ENCODE data around the gene ELF4.
"Not testable (repeated sequence)": the region's sequence is repeated elsewhere in the genome, so short reads cannot be mapped to it uniquely, and the experiment has no call there.

Gene ELF4

DNA sequence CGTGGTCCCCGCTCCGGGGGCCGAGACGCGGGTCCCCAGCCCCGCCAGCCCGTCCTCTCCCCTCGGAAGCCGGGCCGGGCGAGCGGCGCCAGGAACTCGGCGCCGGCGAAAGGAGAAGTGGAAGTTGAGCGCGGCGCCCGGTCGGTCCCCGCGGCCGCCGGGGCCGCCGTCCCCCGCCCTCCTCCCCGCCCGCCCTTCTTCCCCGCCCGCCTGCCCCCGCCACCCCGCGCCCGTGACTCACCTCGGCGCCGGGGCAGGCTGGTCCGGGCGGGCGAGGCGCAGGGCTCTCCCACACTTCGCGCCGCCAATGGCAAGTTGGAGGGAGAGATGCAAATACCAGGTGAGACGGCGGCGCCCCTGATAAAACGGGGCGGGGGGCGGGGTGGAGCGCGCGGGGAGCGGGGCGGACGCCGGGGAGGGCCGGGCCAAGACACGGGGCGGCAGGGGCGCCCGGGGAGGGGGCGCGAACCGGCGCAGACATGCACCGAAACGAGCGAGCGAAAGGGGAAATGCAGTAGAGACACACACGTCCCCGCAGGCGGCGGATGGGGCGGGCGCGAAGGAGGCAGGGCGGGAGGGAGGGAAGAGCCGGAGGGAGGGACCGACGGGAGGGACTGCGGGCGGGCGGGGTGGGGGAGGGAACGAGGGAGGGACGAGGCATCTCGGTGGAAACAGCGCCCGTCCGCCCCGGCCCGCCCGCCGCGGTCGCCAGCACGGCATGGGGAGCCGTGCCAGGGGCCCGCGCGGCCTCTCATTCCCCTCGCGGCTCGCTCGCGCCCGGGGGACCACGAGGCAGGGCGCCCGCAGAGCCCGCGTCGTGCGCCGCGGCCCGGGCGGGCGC is at the start of gene ELF4:
ELF4 (minus strand) TSS at position 119 of the 841 bp plus-strand sequence. CDS start 29,167 bp downstream, outside the sequence.
- peak; percentile 15 for DNase-seq

DNA sequence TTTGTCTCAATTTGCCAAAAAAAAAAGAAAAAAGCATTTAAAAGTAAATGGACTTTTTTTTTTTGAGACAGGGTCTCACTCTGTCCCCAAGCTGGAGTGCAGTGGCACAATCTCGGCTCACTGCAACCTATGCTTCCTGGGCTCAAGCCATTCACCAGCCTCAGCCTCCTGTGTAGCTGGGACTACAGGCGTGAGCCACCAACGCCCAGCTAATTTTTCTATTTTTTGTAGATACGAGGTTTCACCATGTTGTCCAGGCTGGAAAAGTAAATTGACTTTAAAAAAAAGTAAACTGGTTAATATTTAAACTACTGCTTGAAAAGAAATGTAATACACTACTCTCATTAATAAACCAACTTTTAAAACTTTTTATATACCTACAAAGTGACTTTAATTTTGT is 49.5 kb upstream of the ELF4 start:
- no peak for DNase-seq

DNA sequence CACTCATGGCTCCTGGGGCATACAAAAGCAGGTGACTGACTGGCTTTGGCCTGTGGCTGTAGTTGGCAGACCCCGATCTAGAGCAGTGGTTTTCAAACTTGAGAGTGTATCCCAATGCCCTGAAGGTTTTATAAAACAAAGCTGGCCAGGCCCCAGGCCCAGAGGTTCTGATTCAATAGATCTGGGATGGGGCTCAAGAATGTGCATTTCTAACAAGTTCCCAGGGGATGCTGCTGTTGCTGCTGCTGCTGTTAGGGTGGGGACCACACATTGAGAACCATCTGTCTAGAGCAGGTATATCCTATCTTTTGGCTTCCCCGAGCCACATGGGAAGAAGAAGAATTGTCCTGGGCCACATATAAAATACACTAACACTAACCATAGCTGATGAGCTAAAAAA is 48.0 kb upstream of the ELF4 start:
- DNase-seq = no peak

GRCh38 chrX:130155564-130155963 is 45.3 kb upstream of the ELF4 start:
- DNase-seq = no peak

- DNase-seq = no peak
Measured at GRCh38 chrX:130147631-130148030, 37.3 kb upstream of the ELF4 start.

GRCh38 chrX:130145123-130145522 is 34.8 kb upstream of the ELF4 start:
- no peak for DNase-seq

- no peak for DNase-seq
Measured at GRCh38 chrX:130144509-130144908, 34.2 kb upstream of the ELF4 start.

GRCh38 chrX:130139474-130140201 is 29.3 kb upstream of the ELF4 start:
- no peak for DNase-seq

GRCh38 chrX:130136961-130137360 is 26.7 kb upstream of the ELF4 start:
- no peak for DNase-seq

GRCh38 chrX:130136496-130136895 is 26.2 kb upstream of the ELF4 start:
- no peak for DNase-seq

DNA sequence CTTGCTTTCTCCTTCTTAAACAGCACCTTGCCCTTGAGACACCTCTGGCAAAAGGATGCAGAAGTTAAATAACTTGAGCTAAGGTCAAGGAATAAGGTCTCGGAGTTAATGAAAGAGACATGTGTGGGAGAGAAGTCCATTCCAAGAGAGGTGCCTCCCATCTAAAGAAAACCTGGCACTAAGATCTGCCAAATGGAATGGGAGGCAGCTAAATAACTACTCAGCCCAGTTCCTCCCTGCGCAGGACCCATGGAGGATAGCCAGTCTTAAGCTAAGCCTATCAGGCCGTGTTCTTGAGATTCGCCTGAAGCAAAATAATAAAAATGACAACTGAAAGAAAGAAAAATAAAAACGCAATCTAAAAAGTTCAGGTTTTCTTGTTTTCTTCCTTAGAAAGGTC is 20.7 kb upstream of the ELF4 start:
- DNase-seq = no peak

GRCh38 chrX:130125091-130125874 is 15.0 kb upstream of the ELF4 start:
- no peak for DNase-seq

- DNase-seq = no peak
Measured at GRCh38 chrX:130124577-130124976, 14.3 kb upstream of the ELF4 start.

- DNase-seq = no peak
Measured at GRCh38 chrX:130121505-130121800, 11.2 kb upstream of the ELF4 start.

DNA sequence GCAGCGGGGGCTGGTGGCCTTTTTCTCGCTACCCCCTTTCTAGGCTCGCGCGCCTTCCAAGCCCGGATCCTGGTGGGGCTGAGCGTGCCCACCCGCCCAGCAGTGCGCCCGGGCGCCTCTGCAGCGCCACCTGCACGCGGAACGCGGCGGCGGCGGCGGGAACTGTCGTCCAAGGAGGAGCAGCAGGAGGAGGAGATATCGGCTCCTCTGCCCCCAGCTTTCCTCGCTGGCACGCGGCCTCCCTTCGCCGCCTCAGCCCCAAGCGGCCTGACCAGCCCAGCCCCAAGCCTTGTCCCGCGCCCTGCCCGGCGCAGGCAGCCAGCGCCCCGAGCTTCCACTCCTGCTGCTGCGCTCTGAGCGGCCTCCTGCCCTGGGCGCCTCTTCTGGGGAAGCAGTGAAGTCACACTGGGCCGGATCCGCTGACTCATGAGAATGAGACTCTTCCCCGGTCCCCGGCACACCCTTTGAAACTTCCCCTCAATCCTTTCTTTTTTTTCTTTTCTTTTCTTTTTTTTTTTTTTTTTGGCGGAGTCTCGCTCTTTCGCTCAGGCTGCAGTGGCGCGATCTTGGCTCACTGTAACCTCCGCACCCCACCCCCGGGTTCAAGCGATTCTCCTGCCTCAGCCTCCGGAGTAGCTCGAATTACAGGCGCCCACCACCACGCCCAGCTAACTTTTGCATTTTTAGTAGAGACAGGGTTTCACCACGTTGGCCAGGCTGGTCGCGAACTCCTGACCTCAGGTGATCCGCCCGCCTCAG is 10.6 kb upstream of the ELF4 start:
- DNase-seq = no peak

DNA sequence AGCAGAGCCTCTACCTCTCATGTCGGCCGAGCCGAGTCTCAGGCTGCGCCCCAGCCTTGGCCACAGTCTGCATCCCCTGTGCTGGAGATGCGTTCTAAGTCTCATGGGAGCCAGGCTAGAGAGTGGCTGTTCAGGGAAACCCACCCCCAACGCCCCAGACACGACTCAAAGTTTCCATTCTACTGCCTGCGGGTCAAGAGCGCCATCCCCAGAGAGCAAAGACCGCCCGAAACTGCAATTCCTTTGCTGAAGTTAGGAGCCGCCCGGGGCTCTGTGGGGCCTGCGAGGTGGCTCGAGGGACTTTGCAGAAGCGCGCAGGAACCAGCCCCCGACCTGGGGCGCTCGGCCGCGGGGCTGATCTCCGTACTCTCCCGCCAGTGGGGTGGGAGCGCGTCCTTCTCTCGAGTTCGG is 10.0 kb upstream of the ELF4 start:
- no peak for DNase-seq

- DNase-seq = no peak
Measured at GRCh38 chrX:130119312-130119898, 9.1 kb upstream of the ELF4 start.

DNA sequence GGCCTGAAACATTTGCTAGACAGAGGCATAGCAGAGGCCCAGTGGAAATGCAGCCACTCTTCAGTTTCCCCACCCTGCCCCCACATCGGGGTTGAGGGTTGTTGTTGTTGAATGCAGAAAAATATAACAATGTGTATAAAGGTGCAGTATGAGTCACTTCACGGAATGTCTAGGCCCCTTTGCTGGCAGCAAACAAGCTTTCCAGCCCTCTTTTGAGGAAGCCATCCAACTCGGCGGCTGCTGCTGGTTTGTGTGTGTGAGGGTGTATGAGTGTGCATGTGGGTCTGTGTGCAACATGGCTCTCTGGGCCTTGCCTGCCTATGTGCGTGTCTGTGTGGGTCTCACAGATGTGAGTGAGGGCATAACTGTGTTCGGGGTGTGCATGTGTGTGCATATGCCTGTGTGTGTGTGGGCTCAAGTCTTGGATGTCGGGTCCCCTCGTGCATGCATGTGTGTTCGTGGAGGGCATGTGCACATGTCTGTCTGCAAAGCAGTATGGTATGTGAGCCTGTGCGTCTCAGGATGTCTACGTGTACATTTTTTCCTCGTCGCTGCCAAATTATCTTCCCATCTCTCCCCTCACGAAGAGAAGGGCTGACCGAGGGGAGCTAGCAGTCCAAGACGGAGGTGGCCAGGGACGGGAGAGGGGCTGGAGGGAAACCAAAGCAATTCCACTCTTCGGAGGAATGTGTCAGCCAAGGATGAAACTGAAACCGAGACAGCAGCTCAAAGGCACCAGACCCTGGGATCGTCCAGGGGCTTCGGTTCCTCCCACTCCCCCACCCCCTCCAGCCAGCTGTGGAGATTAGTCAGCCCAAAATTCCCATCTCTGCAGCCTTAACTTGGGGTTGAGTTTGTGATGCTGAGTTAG is 8.4 kb upstream of the ELF4 start:
- no peak for DNase-seq

GRCh38 chrX:130117166-130117565 is 6.9 kb upstream of the ELF4 start:
- DNase-seq = no peak

DNA sequence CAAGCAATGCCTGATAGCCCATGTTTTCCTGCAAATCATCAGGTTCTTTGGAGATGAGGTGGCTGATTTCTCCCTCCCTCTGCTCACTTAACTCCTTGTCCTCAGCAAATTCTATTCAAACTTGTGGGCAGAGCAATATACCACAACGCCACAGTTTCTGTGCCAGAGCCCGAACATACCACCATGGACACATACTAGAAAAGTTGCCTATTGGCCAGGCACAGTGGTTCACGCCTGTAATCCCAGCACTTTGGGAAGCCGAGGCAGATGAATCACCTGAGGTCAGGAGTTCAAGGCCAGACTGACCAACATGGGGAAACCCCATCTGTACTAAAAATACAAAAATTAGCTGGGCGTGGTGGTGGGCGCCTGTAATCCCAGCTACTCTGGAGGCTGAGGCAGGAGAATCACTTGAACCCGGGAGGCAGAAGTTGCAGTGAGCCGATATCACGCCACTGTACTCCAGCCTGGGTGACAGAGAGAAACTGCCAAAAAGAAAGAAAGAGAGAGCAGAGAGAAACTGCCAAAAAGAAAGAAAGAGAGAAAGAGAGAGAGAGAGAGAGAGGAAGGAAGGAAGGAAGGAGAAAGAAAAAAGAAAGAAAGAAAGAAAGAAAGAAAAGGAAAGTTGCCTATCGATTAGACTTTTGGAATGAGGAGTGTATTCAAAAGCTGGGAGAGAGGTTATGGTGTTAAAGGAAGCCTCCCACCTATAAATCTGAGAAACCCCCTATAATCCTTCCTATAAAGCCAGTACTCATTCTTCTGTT is 5.0 kb upstream of the ELF4 start:
- not testable (repeated sequence) for DNase-seq

DNA sequence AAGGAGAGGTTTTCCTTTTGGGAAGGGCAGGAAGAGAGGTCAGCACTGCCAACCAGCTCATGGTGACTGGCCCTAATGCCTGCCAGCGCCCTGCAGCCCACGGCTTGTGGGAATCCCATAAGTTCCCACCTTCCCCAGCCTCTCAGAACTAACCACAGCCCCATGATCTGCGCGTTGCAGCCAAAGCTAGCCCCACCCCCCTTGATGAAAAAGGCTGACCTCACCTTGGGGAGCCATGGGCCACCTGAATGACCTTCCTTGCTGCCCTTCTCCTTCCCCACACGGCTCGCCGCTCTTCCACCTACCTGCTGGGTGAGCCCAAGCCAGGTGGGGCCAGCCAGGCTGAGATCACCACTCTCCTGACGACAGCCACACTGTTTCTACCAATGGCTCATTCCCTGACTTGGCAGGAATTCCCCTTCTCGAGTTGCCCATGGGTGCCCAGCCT is 3.9 kb upstream of the ELF4 start:
- no peak for DNase-seq
